Measurements from ENCODE around the gene TMEM94.
"Not testable (repeated sequence)": the region's sequence is repeated elsewhere in the genome, so short reads cannot be mapped to it uniquely, and the experiment has no call there.

TMEM94 gene

DNA sequence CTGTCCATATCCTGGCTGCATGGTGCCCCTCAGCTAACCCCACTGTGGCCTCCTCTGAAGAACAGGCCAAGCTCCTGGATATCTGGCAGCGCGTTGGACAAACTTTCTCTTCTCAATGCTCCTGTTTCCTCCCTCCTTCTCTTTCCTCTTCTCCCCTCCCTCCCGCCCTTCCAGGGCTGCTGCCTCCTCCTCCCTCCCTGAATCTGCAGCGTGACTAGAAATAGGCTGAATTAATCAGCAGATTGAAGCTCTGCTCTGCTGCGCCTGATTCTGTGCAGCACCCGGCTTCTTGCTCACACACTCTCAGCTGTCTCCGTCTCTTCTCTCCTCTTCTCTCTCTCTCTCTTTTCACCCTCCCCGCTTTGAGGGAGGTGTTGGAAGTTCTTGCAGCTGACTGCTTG, 19.8 kb downstream of the TMEM94 start:
- in situ Hi-C loops (cut with HindIII; ENCODE audit: low sequenced_read_pairs) = no loop called here

GRCh38 chr17:75476752-75477489, 20.5 kb downstream of the TMEM94 start:
- in situ Hi-C loops (cut with HindIII; ENCODE audit: low sequenced_read_pairs) = no loop called here

GRCh38 chr17:75477490-75477862, 21.0 kb downstream of the TMEM94 start:
- in situ Hi-C loops (cut with HindIII; ENCODE audit: low sequenced_read_pairs) = not testable (repeated sequence)

DNA sequence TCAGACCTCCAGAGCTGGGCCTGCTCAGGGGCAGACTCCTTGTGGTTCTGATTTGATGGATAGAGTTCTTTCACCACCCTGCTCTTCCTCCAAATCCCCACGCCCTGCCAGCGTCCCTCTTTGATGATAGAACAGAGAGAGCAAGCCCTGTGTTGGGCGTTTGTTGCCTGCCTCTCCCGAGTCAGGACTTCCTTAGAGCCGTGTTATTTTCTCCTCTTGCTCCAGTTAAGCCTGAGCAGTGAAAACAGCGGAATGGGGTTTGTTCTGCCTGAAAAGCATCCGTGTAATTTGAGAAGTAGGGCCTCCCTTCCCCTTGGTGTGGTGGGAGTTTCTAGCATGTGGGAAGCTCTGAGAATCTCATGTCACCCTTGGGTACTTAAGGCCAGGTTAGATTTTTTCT, 22.1 kb downstream of the TMEM94 start:
- in situ Hi-C loops (cut with HindIII; ENCODE audit: low sequenced_read_pairs) = no loop called here

DNA sequence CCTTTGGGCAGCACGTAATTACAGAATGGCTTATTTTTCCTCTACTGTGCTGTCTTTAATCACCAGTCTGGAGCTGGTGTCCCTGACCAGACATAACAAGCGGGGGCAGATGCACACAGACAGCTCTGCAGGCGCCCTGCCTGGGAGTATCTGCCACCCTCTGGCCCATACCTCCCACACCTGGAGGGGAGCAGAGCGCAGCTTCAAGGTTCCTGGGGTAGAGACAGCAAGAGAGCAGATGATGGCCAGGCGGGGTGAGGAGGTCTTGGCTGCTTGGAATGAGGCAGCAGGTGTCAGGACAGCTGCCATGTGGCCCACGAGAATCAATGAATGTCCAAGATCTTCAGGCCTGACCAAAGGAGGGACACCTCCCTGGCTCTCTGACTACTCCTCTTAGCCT, 23.8 kb downstream of the TMEM94 start:
- in situ Hi-C loops (cut with HindIII; ENCODE audit: low sequenced_read_pairs) = no loop called here

GRCh38 chr17:75481194-75482068, 25.0 kb downstream of the TMEM94 start:
- in situ Hi-C loops (cut with HindIII; ENCODE audit: low sequenced_read_pairs) = no loop called here

DNA sequence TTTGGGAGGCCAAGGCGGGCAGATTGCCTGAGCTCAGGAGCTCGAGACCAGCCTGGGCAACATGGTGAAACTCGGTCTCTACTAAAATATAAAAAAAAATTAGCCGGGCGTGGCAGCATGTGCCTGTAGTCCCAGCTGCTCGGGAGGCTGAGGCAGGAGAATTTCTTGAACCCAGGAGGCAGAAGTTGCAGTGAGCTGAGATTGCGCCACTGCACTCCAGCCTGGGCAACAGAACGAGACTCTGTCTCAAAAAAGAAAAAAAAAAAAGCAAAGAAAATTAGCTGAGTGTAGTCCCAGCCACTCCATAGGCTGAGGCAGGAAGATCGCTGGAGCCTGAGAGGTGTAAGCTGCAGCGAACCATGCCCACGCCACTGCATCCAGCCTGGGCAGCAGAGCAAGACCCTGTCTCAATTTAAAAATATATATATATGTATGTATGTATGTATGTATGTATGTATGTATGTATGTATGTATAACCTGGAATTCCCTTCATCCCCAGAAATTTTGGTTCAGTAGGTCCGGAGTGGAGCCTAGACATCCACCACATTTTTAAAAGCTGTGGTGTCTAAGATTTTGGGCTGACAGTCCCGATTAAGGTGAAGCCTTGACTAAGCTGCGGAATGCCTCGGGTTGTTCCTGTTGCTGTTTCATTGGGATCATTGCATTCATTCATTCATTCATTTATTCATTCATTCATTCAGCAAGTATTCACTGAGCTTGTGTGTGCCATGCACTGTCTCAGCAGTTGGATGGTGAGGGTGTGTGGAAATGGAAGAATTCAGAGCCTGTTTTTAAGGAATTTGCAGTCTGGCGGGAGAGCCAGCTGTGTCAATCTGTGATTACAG, 25.9 kb downstream of the TMEM94 start:
- in situ Hi-C loops (cut with HindIII; ENCODE audit: low sequenced_read_pairs) = no loop called here

GRCh38 chr17:75485688-75486087, 29.3 kb downstream of the TMEM94 start:
- in situ Hi-C loops (cut with HindIII; ENCODE audit: low sequenced_read_pairs) = no loop called here

- in situ Hi-C loops (cut with HindIII; ENCODE audit: low sequenced_read_pairs) = no loop called here
Measured at GRCh38 chr17:75486151-75486550, 29.7 kb downstream of the TMEM94 start.

DNA sequence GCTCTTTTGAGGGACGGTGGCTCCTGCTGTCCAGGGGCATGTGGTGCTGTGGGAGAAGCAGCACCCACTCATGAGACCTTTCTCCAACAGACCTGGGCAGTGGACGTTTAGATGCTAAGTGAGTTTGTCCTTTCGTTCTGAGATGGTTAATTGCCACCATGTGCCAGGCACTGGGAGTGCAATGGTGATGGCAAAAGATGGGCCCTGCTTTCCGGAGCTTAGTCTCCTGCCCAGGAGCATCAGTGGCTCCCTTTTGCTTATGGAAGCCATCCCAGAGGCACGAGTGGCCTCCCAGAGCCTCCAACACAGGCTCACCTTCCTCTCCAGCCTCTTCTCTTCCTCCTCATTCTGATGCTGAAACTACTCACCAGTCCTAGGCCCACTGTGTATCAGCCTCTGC, 30.5 kb downstream of the TMEM94 start:
- in situ Hi-C loops (cut with HindIII; ENCODE audit: low sequenced_read_pairs) = no loop called here

GRCh38 chr17:75487351-75488070, 31.1 kb downstream of the TMEM94 start:
- in situ Hi-C loops (cut with HindIII; ENCODE audit: low sequenced_read_pairs) = no loop called here

- in situ Hi-C loops (cut with HindIII; ENCODE audit: low sequenced_read_pairs) = no loop called here
Measured at GRCh38 chr17:75488693-75489510, 32.5 kb downstream of the TMEM94 start.

GRCh38 chr17:75489511-75489955, 33.1 kb downstream of the TMEM94 start:
- in situ Hi-C loops (cut with HindIII; ENCODE audit: low sequenced_read_pairs) = no loop called here

- in situ Hi-C loops (cut with HindIII; ENCODE audit: low sequenced_read_pairs) = no loop called here
Measured at GRCh38 chr17:75490173-75490743, 33.8 kb downstream of the TMEM94 start.

- in situ Hi-C loops (cut with HindIII; ENCODE audit: low sequenced_read_pairs) = no loop called here
Measured at GRCh38 chr17:75490953-75491649, 34.7 kb downstream of the TMEM94 start.

DNA sequence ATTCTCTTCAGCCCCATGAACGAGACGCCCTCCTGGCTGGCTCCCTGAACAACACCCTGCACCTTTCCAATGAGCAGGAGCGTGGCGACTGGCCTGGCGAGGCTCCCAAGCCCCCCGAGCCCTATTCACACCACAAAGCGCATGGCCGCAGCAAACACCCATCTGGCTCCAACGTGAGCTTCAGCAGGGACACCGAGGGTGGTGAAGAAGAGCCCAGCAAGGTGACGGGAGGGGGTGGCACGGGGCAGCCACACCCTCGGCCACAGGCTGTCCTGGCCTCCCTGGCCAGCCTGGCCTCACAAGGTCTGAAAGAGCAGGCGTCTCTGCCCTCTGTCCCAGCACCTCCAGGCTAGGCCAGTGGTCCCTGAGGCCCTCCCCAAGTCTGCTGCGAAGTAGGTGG, 35.2 kb downstream of the TMEM94 start:
- in situ Hi-C loops (cut with HindIII; ENCODE audit: low sequenced_read_pairs) = no loop called here

DNA sequence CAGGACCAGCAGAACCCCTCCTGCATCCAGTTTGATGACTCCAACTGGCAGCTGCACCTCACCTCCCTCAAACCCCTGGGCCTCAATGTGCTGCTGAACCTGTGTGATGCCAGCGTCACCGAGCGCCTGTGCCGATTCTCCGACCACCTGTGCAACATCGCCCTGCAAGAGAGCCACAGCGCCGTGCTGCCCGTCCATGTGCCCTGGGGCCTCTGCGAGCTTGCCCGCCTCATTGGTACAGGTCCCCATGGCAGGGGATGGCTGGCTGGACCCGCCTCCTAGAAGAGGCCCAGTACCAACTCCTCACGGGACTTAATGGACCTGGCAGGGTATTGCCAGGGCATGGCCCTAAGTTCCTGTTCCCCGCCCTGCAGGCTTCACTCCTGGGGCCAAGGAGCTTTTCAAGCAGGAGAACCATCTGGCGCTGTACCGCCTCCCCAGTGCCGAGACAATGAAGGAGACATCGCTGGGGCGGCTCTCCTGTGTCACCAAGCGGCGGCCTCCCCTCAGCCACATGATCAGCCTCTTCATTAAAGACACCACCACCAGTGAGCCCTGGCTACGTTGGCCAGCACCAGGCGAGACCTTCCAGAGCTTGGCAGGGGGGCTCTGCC, 36.2 kb downstream of the TMEM94 start:
- in situ Hi-C loops (cut with HindIII; ENCODE audit: low sequenced_read_pairs) = no loop called here

GRCh38 chr17:75493476-75494129, 37.2 kb downstream of the TMEM94 start:
- in situ Hi-C loops (cut with HindIII; ENCODE audit: low sequenced_read_pairs) = no loop called here
